ENCODE data around the gene PIK3CA.

- TF ChIP-seq CTCF (IDR thresholded peaks at IDR 0.05) = no peak
- TF ChIP-seq EZH2 (IDR thresholded peaks at IDR 0.05) = no peak
- no peak for TF ChIP-seq EZH2phosphoT487 (IDR thresholded peaks at IDR 0.05)
These were observed 26.7 kb downstream of the PIK3CA start for GRCh38 chr3:179174898-179175297.
